Fibroblast of skin of left quadriceps (primary cell): Measurements from ENCODE around the gene INPP5B.
"Not testable (repeated sequence)": the region's sequence is repeated elsewhere in the genome, so short reads cannot be mapped to it uniquely, and the experiment has no call there.

Experiments used
- DNase-seq, 2 experiments: peaks; one replicate each; pipeline ENCODE4 v3.0.0-alpha.2; 2013; ENCODE audit warnings: low read depth in 2 of 2

The INPP5B gene

GRCh38 chr1:37948166-37948565 lies 1.3 kb upstream of the INPP5B start:
- DNase-seq: no peak

GRCh38 chr1:37947364-37947763 lies 511 bp upstream of the INPP5B start:
- no peak for DNase-seq

GRCh38 chr1:37945743-37946702 lies 830 bp downstream of the INPP5B start:
- DNase-seq: peak; percentile 74 to 79

- DNase-seq: no peak
These were observed 1.6 kb downstream of the INPP5B start for GRCh38 chr1:37945251-37945650.

- DNase-seq: no peak
These were observed 2.0 kb downstream of the INPP5B start for GRCh38 chr1:37944816-37945215.

- DNase-seq: peak; percentile 13 to 24
These were observed 2.6 kb downstream of the INPP5B start for GRCh38 chr1:37944086-37944763.

- DNase-seq: no peak
These were observed 6.4 kb downstream of the INPP5B start for GRCh38 chr1:37940299-37940947.

GRCh38 chr1:37936760-37937159 lies 10.1 kb downstream of the INPP5B start:
- DNase-seq: not testable (repeated sequence)

- DNase-seq: no peak
These were observed 14.1 kb downstream of the INPP5B start for GRCh38 chr1:37932759-37933158.

- peak; percentile 81 to 85 for DNase-seq
These were observed 15.3 kb downstream of the INPP5B start for GRCh38 chr1:37931361-37932158.

GRCh38 chr1:37931102-37931360 lies 15.8 kb downstream of the INPP5B start:
- no peak for DNase-seq

GRCh38 chr1:37930246-37931101 lies 16.4 kb downstream of the INPP5B start:
- DNase-seq: no peak

GRCh38 chr1:37926038-37926924 lies 20.6 kb downstream of the INPP5B start:
- no peak for DNase-seq

- no peak for DNase-seq
These were observed 21.5 kb downstream of the INPP5B start for GRCh38 chr1:37925316-37925715.

GRCh38 chr1:37923551-37923889 lies 23.3 kb downstream of the INPP5B start:
- DNase-seq: no peak

- DNase-seq: no peak
These were observed 23.9 kb downstream of the INPP5B start for GRCh38 chr1:37922767-37923550.

GRCh38 chr1:37919277-37919676 lies 27.6 kb downstream of the INPP5B start:
- no peak for DNase-seq

- DNase-seq: no peak
These were observed 31.3 kb downstream of the INPP5B start for GRCh38 chr1:37915476-37916093.
